ENCODE results near the gene USP17L29.
"Not testable (repeated sequence)": the region's sequence is repeated elsewhere in the genome, so short reads cannot be mapped to it uniquely, and the experiment has no call there.

DNA sequence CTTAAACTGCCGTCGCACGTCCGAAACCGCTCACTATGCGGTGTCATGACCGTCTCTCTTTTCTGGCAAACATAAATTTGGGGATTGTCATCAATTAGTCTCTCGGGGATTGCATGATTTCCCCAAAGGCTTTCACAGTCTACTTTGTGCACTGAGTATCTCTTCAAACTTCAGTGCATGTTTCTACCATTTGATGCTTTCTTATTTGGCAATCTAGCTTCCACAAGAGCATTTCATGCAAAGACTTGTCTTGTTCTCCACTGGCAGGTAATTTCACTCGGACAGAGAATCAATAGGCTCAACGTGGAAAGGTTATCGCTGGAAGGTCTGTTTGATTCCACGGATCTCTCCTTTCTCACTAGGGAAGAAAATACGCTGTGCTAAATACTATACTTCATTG, 29.2 kb upstream of the USP17L29 start:
- TF ChIP-seq CEBPB (IDR thresholded peaks at IDR 0.05; ENCODE audit: low read depth); EZH2 (IDR thresholded peaks at IDR 0.05); POLR2A (IDR thresholded peaks at IDR 0.05; ENCODE audit: borderline replicate concordance, extremely low read depth, insufficient read depth, insufficient read length); POLR2AphosphoS5 (IDR thresholded peaks at IDR 0.05; ENCODE audit: low read depth, low read length); JUND (IDR thresholded peaks at IDR 0.05): not testable (repeated sequence)
- TF ChIP-seq, protein P1, sequence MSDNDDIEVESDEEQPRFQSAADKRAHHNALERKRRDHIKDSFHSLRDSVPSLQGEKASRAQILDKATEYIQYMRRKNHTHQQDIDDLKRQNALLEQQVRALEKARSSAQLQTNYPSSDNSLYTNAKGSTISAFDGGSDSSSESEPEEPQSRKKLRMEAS (IDR thresholded peaks at IDR 0.05), result not testable (repeated sequence)
- TF ChIP-seq, protein P2, sequence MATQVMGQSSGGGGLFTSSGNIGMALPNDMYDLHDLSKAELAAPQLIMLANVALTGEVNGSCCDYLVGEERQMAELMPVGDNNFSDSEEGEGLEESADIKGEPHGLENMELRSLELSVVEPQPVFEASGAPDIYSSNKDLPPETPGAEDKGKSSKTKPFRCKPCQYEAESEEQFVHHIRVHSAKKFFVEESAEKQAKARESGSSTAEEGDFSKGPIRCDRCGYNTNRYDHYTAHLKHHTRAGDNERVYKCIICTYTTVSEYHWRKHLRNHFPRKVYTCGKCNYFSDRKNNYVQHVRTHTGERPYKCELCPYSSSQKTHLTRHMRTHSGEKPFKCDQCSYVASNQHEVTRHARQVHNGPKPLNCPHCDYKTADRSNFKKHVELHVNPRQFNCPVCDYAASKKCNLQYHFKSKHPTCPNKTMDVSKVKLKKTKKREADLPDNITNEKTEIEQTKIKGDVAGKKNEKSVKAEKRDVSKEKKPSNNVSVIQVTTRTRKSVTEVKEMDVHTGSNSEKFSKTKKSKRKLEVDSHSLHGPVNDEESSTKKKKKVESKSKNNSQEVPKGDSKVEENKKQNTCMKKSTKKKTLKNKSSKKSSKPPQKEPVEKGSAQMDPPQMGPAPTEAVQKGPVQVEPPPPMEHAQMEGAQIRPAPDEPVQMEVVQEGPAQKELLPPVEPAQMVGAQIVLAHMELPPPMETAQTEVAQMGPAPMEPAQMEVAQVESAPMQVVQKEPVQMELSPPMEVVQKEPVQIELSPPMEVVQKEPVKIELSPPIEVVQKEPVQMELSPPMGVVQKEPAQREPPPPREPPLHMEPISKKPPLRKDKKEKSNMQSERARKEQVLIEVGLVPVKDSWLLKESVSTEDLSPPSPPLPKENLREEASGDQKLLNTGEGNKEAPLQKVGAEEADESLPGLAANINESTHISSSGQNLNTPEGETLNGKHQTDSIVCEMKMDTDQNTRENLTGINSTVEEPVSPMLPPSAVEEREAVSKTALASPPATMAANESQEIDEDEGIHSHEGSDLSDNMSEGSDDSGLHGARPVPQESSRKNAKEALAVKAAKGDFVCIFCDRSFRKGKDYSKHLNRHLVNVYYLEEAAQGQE (IDR thresholded peaks at IDR 0.05; ENCODE audit: low read depth), result not testable (repeated sequence)
- TF ChIP-seq, protein P3, sequence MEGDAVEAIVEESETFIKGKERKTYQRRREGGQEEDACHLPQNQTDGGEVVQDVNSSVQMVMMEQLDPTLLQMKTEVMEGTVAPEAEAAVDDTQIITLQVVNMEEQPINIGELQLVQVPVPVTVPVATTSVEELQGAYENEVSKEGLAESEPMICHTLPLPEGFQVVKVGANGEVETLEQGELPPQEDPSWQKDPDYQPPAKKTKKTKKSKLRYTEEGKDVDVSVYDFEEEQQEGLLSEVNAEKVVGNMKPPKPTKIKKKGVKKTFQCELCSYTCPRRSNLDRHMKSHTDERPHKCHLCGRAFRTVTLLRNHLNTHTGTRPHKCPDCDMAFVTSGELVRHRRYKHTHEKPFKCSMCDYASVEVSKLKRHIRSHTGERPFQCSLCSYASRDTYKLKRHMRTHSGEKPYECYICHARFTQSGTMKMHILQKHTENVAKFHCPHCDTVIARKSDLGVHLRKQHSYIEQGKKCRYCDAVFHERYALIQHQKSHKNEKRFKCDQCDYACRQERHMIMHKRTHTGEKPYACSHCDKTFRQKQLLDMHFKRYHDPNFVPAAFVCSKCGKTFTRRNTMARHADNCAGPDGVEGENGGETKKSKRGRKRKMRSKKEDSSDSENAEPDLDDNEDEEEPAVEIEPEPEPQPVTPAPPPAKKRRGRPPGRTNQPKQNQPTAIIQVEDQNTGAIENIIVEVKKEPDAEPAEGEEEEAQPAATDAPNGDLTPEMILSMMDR (IDR thresholded peaks at IDR 0.05 in 2 of 3, conservative IDR thresholded peaks at IDR 0.05 in 1 of 3; ENCODE audit: borderline replicate concordance in 1 of 3, insufficient read depth in 1 of 3, low read depth in 2 of 3, low read length in 2 of 3), result not testable (repeated sequence)

Data from HCT116 (cell line).